ENCODE data around the gene OR10J4. TPM values are rescaled to one million over a fixed set of nuclear protein-coding genes. Genes with fewer than 3 reads are reported as not detected.

OR10J4 gene
- not detected in 2 replicates for total RNA-seq

GRCh38 chr1:159431904-159432303 lies at the start of gene OR10J4:
Gene OR10J4, plus strand, starts transcription at chr1:159432204.

DNA sequence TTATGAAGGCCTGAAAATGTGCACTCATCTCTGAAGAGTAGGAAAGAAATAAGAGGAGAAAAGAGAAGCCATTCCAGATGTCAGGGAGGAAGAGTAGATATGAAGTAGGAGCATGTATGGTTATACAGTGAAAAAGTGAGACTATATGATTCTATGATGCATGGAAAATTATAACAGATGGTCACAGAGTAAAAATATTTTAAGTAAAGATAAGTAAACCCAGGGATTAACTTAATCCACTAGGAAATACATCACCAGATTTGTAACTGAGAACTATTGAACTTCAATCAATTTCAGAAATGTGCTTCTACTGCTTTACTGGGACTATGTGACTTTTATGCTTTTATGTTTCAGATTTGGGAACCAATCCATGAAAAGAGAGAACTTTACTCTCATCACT lies 7.4 kb downstream of the OR10J4 start, which contains the start of gene OR10J1:
Gene OR10J1 (plus strand): TSS at position 301 of the 400 bp plus-strand sequence. CDS start 70 bp downstream, at position 371.

Other genes starting within 250 kb of the OR10J4 start
- not detected in 2 replicates for gene ACKR1, start 227.3 kb upstream of the OR10J4 start, total RNA-seq
- not detected in 2 replicates for gene FCER1A, start 129.9 kb upstream of the OR10J4 start, total RNA-seq
- not detected in 2 replicates for gene OR10J1, start 7.5 kb downstream of the OR10J4 start, total RNA-seq
- gene OR10J5, start 103.8 kb downstream of the OR10J4 start, total RNA-seq = not detected in 2 replicates
- gene APCS, start 155.6 kb downstream of the OR10J4 start, total RNA-seq = not detected in 2 replicates

Data from smooth muscle cell of the umbilical artery (primary cell).